Adrenal gland (tissue), 5 donors: ENCODE measurements around the gene WDR77.

ENCODE experiments used
- CTCF ChIP-seq, 6 experiments: fragments of 450-650 bp in 4 of 6; fragments of 200-600 bp in 2 of 6; sonication (generic) in 1 of 6; IDR thresholded peaks; 1 replicate in 5 of 6; 2 replicates in 1 of 6; pipeline versions ENCODE4 v1.5.1 to v1.8.0; 2016 to 2021; ENCODE audit warnings: antibody characterized with exemption in 6 of 6, mild to moderate bottlenecking in 2 of 6, moderate library complexity in 1 of 6
- POLR2A ChIP-seq, 2 donors: fragments of 450-650 bp; IDR thresholded peaks; one replicate each; pipeline ENCODE4 v1.6.1; 2017; ENCODE audit warnings: antibody characterized with exemption in 2 of 2, mild to moderate bottlenecking in 2 of 2, moderate library complexity in 1 of 2
- donor health status: DM: no; HTN: no; CAD: no.

GRCh38 chr1:111481387-111482221 is 32.5 kb upstream of the WDR77 start:
- TF ChIP-seq CTCF (IDR thresholded peaks at IDR 0.05) (peak; percentile 42 to 91 (median 82)), POLR2A (IDR thresholded peaks at IDR 0.05) (no peak)
